HepG2 (cell line): ENCODE data around the gene GRIN3B. TPM values are rescaled to one million over a fixed set of nuclear protein-coding genes. Genes with fewer than 3 reads are reported as not detected.

ENCODE experiments used
- AGO1 ChIP-seq: fragments of 200-400 bp; formaldehyde crosslinking; IDR thresholded peaks from 2 replicates; pipeline ENCODE4 v1.6.1; 2017; ENCODE audit warnings: mild to moderate bottlenecking, low read depth, low read length, moderate library complexity; ENCODE audit not compliant: poor library complexity, severe bottlenecking
- HNF1B ChIP-seq: sonication (generic); formaldehyde crosslinking; IDR thresholded peaks from 2 replicates; pipeline ENCODE4 v1.5.1; 2020; ENCODE audit warnings: mild to moderate bottlenecking, moderate library complexity, missing genetic modification reagents
- HOXA3 ChIP-seq: sonication (generic); formaldehyde crosslinking; IDR thresholded peaks from 2 replicates; pipeline ENCODE4 v1.5.0; 2020; ENCODE audit warnings: missing genetic modification reagents
- IKZF5 ChIP-seq: IDR thresholded peaks from 2 replicates; pipeline ENCODE4 v1.6.1; 2018; ENCODE audit warnings: missing genetic modification reagents, mild to moderate bottlenecking, missing compliant biosample characterization
- KDM1A ChIP-seq: IDR thresholded peaks from 2 replicates; pipeline ENCODE4 v1.6.1; 2016; ENCODE audit warnings: missing compliant biosample characterization
- NFAT5 ChIP-seq: sonication (generic); formaldehyde crosslinking; IDR thresholded peaks from 2 replicates; pipeline ENCODE4 v1.4.0; 2020; ENCODE audit warnings: missing genetic modification reagents
- ZNF121 ChIP-seq: sonication (generic); formaldehyde crosslinking; IDR thresholded peaks from 2 replicates; pipeline ENCODE4 v1.5.0; 2020; ENCODE audit warnings: mild to moderate bottlenecking, missing genetic modification reagents
- ZNF251 ChIP-seq: sonication (generic); formaldehyde crosslinking; IDR thresholded peaks from 2 replicates; pipeline ENCODE4 v1.9.0; 2021; ENCODE audit warnings: mild to moderate bottlenecking, missing genetic modification reagents
- ZNF367 ChIP-seq: sonication (generic); formaldehyde crosslinking; IDR thresholded peaks from 2 replicates; pipeline ENCODE4 v1.4.0; 2020; ENCODE audit warnings: missing genetic modification reagents, borderline replicate concordance
- ZNF510 ChIP-seq: sonication (generic); formaldehyde crosslinking; IDR thresholded peaks from 2 replicates; pipeline ENCODE4 v1.4.0; 2020; ENCODE audit warnings: low read depth, mild to moderate bottlenecking, missing genetic modification reagents
- ZNF577 ChIP-seq: sonication (generic); formaldehyde crosslinking; IDR thresholded peaks from 2 replicates; pipeline ENCODE4 v1.4.0; 2020; ENCODE audit warnings: mild to moderate bottlenecking, low read depth, missing genetic modification reagents, borderline replicate concordance
- ZNF607 ChIP-seq: sonication (generic); formaldehyde crosslinking; IDR thresholded peaks from 2 replicates; pipeline ENCODE4 v1.5.1; 2020; ENCODE audit warnings: missing genetic modification reagents, mild to moderate bottlenecking, borderline replicate concordance
- ZNF687 ChIP-seq: sonication (generic); formaldehyde crosslinking; IDR thresholded peaks from 2 replicates; pipeline ENCODE4 v1.5.1; 2020; ENCODE audit warnings: mild to moderate bottlenecking, missing genetic modification reagents, moderate library complexity
- polyA plus RNA-seq, 8 experiments: library from polyadenylated mRNA; depleted of rRNA in 3 of 8; stranded (reverse) in 7 of 8; unstranded in 1 of 8; fragments of >200 nt; fragmentation: Illumina TruSeq in 4 of 8; extraction: Trizol in 4 of 8; gene quantifications; 2 replicates each; pipeline versions ENCODE4 v1.2.1 to v1.2.3, GENCODE V29; 2011 to 2016; ENCODE audit warnings: low read depth in 4 of 8, missing spikeins in 1 of 8, mixed read lengths in 1 of 8; ENCODE audit not compliant: insufficient read depth in 1 of 8
- total RNA-seq, 5 experiments: library from RNA; depleted of rRNA; stranded (reverse); fragments of >200 nt; fragmentation: Illumina TruSeq; extraction: Trizol; gene quantifications; 2 replicates each; pipeline ENCODE4 v1.2.3, GENCODE V29; 2016; ENCODE audit warnings: low read depth in 1 of 5
- TF ChIP-seq, protein P1 (sequence below): sonication (generic); formaldehyde crosslinking; IDR thresholded peaks from 2 replicates; pipeline ENCODE4 v1.4.0; 2020; ENCODE audit warnings: mild to moderate bottlenecking, missing genetic modification reagents

GRIN3B gene
- total and polyA plus RNA-seq, 2 of the 13 experiments (the other 11 are each of a cell fraction or from before 2014, with no cell fraction given): 0.07 to 0.20 TPM

- TF ChIP-seq NFAT5 (CRISPR knock-in tag): no peak
- TF ChIP-seq ZNF251 (CRISPR knock-in tag): no peak
- no peak for TF ChIP-seq ZNF607 (CRISPR knock-in tag)
- TF ChIP-seq ZNF577 (CRISPR knock-in tag): no peak
- no peak for TF ChIP-seq ZNF510 (CRISPR knock-in tag)
- TF ChIP-seq ZNF367 (CRISPR knock-in tag): no peak
- TF ChIP-seq AGO1: peak; percentile 30
- TF ChIP-seq ZNF121: 0 out of 2 replicates have a peak, but pooled peaks have one; percentile 16
- TF ChIP-seq IKZF5 (CRISPR knock-in tag): no peak
- TF ChIP-seq HOXA3 (CRISPR knock-in tag): 0 out of 2 replicates have a peak, but pooled peaks have one; percentile 5
- no peak for TF ChIP-seq HNF1B (CRISPR knock-in tag)
- peak; percentile 19; the same call in 1 of the 2 replicates for TF ChIP-seq ZNF687 (CRISPR knock-in tag)
- TF ChIP-seq, protein P1, sequence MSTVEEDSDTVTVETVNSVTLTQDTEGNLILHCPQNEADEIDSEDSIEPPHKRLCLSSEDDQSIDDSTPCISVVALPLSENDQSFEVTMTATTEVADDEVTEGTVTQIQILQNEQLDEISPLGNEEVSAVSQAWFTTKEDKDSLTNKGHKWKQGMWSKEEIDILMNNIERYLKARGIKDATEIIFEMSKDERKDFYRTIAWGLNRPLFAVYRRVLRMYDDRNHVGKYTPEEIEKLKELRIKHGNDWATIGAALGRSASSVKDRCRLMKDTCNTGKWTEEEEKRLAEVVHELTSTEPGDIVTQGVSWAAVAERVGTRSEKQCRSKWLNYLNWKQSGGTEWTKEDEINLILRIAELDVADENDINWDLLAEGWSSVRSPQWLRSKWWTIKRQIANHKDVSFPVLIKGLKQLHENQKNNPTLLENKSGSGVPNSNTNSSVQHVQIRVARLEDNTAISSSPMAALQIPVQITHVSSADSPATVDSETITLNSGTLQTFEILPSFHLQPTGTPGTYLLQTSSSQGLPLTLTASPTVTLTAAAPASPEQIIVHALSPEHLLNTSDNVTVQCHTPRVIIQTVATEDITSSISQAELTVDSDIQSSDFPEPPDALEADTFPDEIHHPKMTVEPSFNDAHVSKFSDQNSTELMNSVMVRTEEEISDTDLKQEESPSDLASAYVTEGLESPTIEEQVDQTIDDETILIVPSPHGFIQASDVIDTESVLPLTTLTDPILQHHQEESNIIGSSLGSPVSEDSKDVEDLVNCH: no peak
- peak; percentile 29; the same call in 1 of the 2 replicates for TF ChIP-seq KDM1A (CRISPR knock-in tag)
Observed at GRCh38 chr19:1041272-1041834, 41.1 kb downstream of the GRIN3B start (continued).
